Activated naive CD8-positive, alpha-beta T cell treated with anti-CD3 and anti-CD28 coated beads, Interleukin-2, amount 10 ng/mL, durations not matched to agents 7 days and 5 days (primary cell): ENCODE measurements around the gene SMIM1. TPM values are rescaled to one million over a fixed set of nuclear protein-coding genes. Genes with fewer than 3 reads are reported as not detected.

Source experiments
- ATAC-seq: fragments of 150-1000 bp; cut with Tn5 transposase; one replicate; pipeline ENCODE4 v1.10.0; 2021; ENCODE audit warnings: low read depth, moderate library complexity
- POLR2A ChIA-PET: fragments of 350-600 bp; sonication (Branson Sonifier 250); formaldehyde crosslinking; loops from one replicate; lab custom pipeline; 2021; ENCODE audit warnings: antibody characterized with exemption; lab: Charles Lee
- DNase-seq: peaks from one replicate; pipeline ENCODE4 v3.0.0; 2021
- H3K27ac Mint-ChIP-seq: one replicate; pipeline ENCODE4 v1.8.0; 2022; ENCODE audit warnings: mild to moderate bottlenecking, mixed read lengths
- H3K27me3 Mint-ChIP-seq: one replicate; pipeline ENCODE4 v1.8.0; 2022; ENCODE audit warnings: mild to moderate bottlenecking, moderate library complexity, mixed read lengths
- H3K36me3 Mint-ChIP-seq: one replicate; pipeline ENCODE4 v1.8.0; 2021; ENCODE audit warnings: mild to moderate bottlenecking, mixed read lengths
- H3K4me1 Mint-ChIP-seq: one replicate; pipeline ENCODE4 v1.8.0; 2021; ENCODE audit warnings: mixed read lengths
- H3K4me3 Mint-ChIP-seq: one replicate; pipeline ENCODE4 v1.8.0; 2022; ENCODE audit warnings: mild to moderate bottlenecking, moderate library complexity, mixed read lengths
- H3K9me3 Mint-ChIP-seq: one replicate; pipeline ENCODE4 v1.8.0; 2021; ENCODE audit warnings: mixed read lengths
- total RNA-seq, 2 experiments: library from RNA; stranded (reverse); gene quantifications; one replicate each; pipeline ENCODE4 v1.2.3, GENCODE V29; 2021

Gene SMIM1
- total RNA-seq, 2 experiments from 2014 or later = 0.94 to 2.1 TPM

DNA sequence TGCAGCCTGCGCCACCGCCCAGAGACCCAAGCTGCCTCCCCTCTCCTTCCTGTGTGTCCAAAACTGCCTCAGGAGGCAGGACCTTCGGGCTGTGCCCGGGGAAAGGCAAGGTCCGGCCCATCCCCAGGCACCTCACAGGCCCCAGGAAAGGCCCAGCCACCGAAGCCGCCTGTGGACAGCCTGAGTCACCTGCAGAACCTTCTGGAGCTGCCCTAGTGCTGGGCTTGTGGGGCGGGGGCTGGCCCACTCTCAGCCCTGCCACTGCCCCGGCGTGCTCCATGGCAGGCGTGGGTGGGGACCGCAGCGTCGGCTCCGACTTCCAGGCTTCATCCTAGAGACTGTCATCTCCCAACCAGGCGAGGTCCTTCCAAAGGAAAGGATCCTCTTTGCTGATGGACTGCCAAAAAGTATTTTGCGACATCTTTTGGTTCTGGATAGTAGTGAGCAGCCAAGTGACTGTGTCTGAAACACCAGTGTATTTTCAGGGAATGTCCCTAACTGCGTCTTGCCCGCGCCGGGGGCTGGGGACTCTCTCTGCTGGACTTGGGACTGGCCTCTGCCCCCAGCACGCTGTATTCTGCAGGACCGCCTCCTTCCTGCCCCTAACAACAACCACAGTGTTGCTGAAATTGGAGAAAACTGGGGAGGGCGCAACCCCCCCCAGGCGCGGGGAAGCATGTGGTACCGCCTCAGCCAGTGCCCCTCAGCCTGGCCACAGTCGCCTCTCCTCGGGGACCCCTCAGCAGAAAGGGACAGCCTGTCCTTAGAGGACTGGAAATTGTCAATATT, 39.3 kb upstream of the SMIM1 start:
- DNase-seq (no peak), ATAC-seq (no peak)
- H3K9me3 Mint-ChIP-seq = no peaks in the 10 kb centered on the region
- H3K36me3 Mint-ChIP-seq = no peaks in the 10 kb centered on the region
- H3K4me1 Mint-ChIP-seq = no peaks in the 10 kb centered on the region
- POLR2A ChIA-PET = interaction anchor here (0.6 to 0.7 kb wide), 2 partner anchors 11 to 32 kb away, joined by 3 to 4 read pairs; no protein-coding TSS in a partner anchor
- H3K27ac Mint-ChIP-seq = no peak overlapping the region
- H3K4me3 Mint-ChIP-seq = no peak overlapping the region
- H3K27me3 Mint-ChIP-seq = no peaks in the 10 kb centered on the region

DNA sequence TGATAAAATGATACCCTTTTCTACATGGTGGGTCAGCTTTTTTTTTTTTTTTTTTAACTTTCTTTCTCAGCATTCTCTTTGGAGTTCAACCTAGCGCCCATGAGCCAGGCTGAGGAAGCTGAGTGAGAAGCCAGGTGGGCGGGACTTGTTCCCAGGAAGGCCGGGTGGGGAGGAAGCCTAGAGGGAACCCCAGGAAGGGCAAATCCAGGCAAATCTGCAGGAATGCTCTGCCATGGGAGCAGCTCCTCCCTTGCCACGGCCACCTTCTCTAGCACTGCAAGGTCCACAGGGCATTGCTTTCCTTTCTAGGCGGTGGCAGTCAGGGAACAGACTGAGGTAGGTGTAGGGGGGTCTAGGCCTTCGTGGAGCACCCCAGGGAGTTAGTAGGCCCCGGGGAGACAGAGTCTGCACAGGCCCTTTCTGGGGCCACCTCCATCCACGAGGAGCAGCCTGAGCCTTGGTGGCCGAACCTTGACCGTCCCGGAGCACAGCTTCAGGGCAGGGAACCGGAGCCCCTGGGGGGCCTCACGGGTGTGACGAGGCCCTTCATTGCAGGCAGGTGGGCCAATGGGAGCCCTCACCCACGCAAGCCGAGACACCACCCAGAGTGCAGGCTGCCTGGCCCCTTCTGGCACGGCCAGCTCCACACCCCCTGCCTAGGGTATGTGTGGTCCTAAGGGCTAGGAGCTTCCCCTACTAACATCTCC, 38.5 kb upstream of the SMIM1 start:
- Mint-ChIP-seq H3K27ac (no peak overlapping the region), H3K36me3 (no peaks in the 10 kb centered on the region), H3K4me3 (no peak overlapping the region), H3K4me1 (no peaks in the 10 kb centered on the region), H3K9me3 (no peaks in the 10 kb centered on the region), H3K27me3 (no peaks in the 10 kb centered on the region)
- DNase-seq = no peak
- no peak for ATAC-seq
- POLR2A ChIA-PET = interaction anchor here (0.6 to 0.7 kb wide), 2 partner anchors 12 to 31 kb away, joined by 3 to 4 read pairs; no protein-coding TSS in a partner anchor

DNA sequence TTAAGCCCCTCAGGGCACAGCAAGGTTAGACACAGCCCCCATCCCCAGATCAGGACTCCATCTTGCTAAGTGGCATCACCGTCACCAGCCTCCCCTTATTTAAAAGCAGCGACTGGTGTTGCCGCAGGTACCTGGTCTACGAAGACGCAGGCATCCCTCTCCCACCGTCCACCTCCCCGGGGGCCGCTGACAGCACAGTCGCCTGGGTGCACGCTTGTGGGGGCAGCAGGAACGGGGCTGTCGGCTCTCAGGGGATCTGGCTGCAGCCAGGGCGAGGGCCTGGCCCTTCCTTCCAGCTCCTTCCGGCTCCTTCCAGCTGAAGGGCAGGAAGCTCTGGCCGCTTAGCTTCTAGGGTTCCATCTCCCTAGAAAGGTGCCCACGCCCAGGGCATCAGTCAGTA, 37.9 kb upstream of the SMIM1 start:
- POLR2A ChIA-PET = no interaction called here
- no peak overlapping the region for H3K27ac Mint-ChIP-seq
- H3K4me1 Mint-ChIP-seq = no peaks in the 10 kb centered on the region
- no peak overlapping the region for H3K4me3 Mint-ChIP-seq
- ATAC-seq (no peak), DNase-seq (no peak)
- no peaks in the 10 kb centered on the region for H3K27me3 Mint-ChIP-seq
- no peaks in the 10 kb centered on the region for H3K36me3 Mint-ChIP-seq
- H3K9me3 Mint-ChIP-seq = no peaks in the 10 kb centered on the region

DNA sequence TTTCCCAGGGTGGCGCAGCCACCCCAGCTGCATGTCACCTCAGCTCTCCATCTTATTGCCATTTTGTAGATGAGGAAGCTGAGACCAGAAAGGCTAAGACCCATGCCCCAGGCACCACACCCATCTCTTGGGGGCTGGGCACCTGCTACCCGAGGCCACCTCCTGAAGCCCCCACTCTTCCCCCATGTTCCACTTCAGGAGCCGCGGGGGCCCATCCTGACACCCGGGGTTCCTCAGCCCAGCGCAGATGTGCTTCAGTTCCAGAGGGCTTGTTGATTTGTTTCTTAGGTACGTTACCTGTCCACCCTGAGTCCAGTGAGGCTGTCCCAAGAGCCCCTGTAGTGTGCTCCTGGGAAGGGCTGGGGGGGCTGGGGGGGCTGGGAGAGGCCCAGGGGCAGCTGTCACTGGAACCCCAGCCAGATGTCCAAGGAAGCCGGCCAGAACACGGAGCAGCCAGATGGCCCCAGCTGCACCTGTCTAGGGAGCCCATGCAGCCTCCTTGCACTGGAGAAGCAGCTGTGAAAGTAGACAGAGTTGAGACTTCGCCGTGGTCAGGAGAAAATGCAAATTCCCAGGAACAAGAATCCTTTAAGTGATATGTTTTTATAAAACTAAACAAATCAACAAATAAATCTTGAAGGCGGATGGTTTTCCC, 37.4 kb upstream of the SMIM1 start:
- Mint-ChIP-seq H3K4me1 (no peaks in the 10 kb centered on the region), H3K27ac (no peak overlapping the region), H3K9me3 (no peaks in the 10 kb centered on the region), H3K27me3 (no peaks in the 10 kb centered on the region), H3K4me3 (no peak overlapping the region), H3K36me3 (no peaks in the 10 kb centered on the region)
- ATAC-seq (no peak), DNase-seq (no peak)
- POLR2A ChIA-PET = no interaction called here

DNA sequence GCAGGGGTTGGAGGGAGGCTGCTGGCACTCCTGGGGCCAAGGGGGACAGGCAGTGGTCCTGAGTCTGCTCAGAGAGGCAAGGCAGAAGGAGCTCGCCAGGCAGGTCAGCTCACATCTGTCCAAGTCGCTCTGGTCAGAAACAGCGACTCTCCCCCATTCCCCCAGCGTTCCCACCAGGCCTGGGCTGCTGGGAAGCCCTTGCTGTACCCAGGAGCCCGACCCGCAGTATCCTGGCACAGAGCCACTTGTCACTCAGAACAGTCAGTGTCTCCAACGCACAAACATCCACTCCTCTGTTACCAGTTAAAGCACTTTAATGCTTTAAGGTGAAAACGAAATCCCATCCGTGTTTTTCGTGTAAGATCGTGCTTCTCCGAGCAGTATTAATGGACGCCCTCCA, 36.9 kb upstream of the SMIM1 start:
- POLR2A ChIA-PET = no interaction called here
- no peak for ATAC-seq
- no peak for DNase-seq
- H3K4me3 Mint-ChIP-seq = no peak overlapping the region
- H3K27me3 Mint-ChIP-seq = no peaks in the 10 kb centered on the region
- no peaks in the 10 kb centered on the region for H3K9me3 Mint-ChIP-seq
- no peak overlapping the region for H3K27ac Mint-ChIP-seq
- H3K4me1 Mint-ChIP-seq = no peaks in the 10 kb centered on the region
- no peaks in the 10 kb centered on the region for H3K36me3 Mint-ChIP-seq

DNA sequence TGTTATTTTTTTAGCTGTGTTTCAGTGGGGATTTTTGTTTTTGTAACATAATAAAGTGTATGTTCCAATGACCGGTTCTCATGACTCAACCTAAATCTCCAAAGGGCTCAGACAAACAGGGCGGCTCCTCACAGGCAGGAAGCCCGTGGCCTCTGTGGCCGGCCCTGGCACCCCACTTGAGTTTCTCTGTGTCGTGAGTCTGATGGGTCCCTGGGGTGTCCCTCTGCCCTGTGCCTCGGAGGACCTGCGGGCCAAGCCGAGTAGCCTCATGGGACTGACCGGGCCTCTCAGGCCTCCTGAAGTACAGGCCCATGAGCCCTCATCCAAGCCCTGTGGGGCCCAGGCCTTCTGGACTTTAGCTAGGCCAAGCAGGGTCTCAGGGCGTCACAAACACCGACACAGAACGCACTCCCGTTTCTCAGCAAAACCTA, 36.4 kb upstream of the SMIM1 start:
- ATAC-seq (no peak), DNase-seq (no peak)
- Mint-ChIP-seq H3K36me3 (no peaks in the 10 kb centered on the region), H3K9me3 (no peaks in the 10 kb centered on the region), H3K27ac (no peak overlapping the region), H3K4me3 (no peak overlapping the region), H3K27me3 (no peaks in the 10 kb centered on the region), H3K4me1 (no peaks in the 10 kb centered on the region)
- POLR2A ChIA-PET = no interaction called here

DNA sequence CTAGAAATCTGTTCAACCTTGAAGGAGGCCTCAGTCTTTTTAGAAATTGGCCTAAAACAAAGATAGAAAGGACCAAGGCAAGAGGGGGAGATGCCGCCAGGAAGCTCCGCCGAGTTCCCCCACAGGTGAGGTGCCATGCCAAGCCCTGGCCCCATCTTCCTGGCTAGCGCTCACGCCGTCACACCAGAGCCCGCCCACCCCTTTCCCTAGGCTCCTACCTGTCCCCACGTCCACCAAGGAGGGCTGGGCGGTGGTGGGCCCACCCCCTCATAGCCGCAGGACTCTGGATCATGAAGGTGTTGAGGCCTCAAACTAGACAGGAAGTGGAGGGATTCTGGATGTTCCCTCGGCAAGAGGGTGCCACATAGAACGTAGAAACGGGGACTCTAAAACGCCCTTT, 35.8 kb upstream of the SMIM1 start:
- Mint-ChIP-seq H3K9me3 (no peaks in the 10 kb centered on the region), H3K36me3 (no peaks in the 10 kb centered on the region)
- ATAC-seq = no peak

DNA sequence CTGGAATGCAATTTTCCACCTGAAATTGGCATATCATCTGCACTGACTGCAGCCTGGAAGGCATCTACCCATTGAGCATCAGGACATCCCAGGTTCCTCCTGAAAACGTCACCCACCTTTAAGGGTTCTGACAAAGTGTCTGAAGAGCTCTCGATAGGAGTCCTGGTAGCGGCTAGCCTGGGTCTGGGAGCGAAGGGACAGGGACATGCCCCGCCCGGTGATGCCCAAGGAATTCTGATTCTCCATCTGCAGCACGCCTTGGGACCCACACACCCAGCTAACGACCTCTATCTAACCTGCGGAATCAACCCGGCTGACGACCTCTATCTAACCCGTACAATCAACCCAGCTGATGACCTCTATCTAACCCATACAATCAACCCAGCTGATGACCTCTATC, 33.6 kb upstream of the SMIM1 start:
- ATAC-seq = no peak
- POLR2A ChIA-PET = no interaction called here
- Mint-ChIP-seq H3K27me3 (no peaks in the 10 kb centered on the region), H3K9me3 (no peaks in the 10 kb centered on the region), H3K4me1 (no peaks in the 10 kb centered on the region), H3K36me3 (no peaks in the 10 kb centered on the region), H3K27ac (no peak overlapping the region), H3K4me3 (no peak overlapping the region)
- no peak for DNase-seq

More for the DNA sequence above, 35.8 kb upstream of the SMIM1 start:
- Mint-ChIP-seq H3K4me1 (no peaks in the 10 kb centered on the region), H3K4me3 (no peak overlapping the region), H3K27me3 (no peaks in the 10 kb centered on the region), H3K27ac (no peak overlapping the region)
- DNase-seq = no peak
- POLR2A ChIA-PET = no interaction called here

DNA sequence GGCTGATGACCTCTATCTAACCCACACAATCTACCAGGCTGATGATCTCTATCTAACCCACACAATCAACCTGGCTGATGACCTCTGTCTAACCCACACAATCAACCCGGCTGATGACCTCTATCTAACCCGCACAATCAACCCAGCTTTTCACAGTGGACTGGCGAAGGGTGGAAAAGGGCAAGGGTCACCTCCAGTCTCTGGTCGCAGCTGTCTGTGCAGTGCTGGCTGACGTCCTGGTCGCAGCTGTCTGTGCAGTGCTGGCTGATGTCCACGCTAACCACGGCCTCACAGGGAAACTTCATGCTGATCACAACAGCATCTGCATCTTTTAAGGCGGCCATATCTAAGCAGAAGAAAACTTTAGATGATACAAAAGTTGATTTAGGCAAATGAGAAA, 32.5 kb upstream of the SMIM1 start:
- Mint-ChIP-seq H3K27me3 (no peaks in the 10 kb centered on the region), H3K4me1 (peaks cover 1% of the 10 kb centered on the region), H3K4me3 (no peak overlapping the region), H3K27ac (no peak overlapping the region), H3K9me3 (no peaks in the 10 kb centered on the region), H3K36me3 (no peaks in the 10 kb centered on the region)
- POLR2A ChIA-PET = no interaction called here
- DNase-seq (no peak), ATAC-seq (no peak)

DNA sequence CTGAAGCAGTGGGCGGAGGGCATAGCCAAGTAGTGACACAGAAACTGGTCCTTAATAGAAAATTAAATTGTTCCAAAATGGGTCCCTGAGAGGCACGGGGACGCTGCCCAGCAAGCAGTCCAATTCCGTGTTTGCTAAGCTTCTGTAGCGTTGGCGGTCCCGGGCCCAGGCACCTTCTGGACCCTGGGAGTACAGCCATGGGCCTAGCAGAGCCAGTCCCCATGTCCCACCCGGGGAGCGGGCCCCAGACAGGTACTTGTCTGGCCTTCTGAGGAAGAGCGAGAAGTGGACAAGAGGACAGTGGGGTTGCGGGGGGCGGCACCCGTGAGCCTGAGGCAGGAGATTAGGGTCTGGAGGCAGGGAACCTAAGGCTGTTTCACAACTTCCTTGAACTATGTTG, 31.8 kb upstream of the SMIM1 start:
- no peak for DNase-seq
- Mint-ChIP-seq H3K27ac (no peak overlapping the region), H3K27me3 (no peaks in the 10 kb centered on the region)

DNA sequence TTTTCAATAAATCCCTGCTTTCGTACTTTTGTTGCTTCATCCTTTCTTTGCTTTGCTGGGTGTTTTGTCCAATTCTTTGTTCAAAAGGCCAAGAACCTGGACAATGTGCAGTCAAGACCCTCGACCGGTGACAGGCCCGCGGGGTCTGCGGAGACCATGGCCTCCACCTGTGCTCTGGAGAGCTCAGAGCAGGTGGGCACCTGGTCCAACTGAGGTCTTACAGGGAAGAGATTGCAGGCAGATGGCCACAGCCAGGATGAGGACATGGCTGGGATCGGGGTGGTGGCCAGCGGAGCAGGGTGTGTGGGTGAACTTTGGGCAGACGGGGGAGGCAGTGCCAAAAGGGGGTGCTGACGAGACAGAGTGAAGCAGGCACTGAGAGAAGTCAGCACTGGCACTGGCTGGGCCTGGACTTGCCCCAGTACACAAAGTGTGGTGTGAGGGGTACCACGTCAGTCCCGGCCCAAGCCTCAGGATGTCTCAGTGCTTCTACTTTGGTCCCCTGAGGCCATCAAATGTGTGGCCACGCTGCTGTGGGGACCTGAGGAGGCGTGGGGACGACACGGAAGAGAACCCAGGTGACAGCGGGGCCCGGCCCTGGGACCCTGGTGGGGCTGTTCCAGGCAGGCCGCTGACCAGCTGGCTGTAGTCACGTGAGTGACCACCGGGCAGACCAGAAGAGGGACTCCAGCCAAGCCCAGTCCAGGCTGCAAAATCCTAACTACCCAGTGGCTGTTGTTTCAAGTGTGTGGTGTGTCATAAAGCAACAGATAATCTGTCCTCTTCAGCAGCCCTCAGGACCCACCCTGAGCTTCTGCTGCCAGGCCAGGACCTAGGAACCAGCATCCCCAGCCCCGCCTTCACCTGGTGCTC, 30.7 kb upstream of the SMIM1 start:
- H3K27ac Mint-ChIP-seq = no peak overlapping the region

More for the DNA sequence above, 31.8 kb upstream of the SMIM1 start:
- peaks cover 6% of the 10 kb centered on the region for H3K4me1 Mint-ChIP-seq
- H3K4me3 Mint-ChIP-seq = no peak overlapping the region
- POLR2A ChIA-PET = no interaction called here
- ATAC-seq = no peak
- no peaks in the 10 kb centered on the region for H3K9me3 Mint-ChIP-seq
- H3K36me3 Mint-ChIP-seq = no peaks in the 10 kb centered on the region

DNA sequence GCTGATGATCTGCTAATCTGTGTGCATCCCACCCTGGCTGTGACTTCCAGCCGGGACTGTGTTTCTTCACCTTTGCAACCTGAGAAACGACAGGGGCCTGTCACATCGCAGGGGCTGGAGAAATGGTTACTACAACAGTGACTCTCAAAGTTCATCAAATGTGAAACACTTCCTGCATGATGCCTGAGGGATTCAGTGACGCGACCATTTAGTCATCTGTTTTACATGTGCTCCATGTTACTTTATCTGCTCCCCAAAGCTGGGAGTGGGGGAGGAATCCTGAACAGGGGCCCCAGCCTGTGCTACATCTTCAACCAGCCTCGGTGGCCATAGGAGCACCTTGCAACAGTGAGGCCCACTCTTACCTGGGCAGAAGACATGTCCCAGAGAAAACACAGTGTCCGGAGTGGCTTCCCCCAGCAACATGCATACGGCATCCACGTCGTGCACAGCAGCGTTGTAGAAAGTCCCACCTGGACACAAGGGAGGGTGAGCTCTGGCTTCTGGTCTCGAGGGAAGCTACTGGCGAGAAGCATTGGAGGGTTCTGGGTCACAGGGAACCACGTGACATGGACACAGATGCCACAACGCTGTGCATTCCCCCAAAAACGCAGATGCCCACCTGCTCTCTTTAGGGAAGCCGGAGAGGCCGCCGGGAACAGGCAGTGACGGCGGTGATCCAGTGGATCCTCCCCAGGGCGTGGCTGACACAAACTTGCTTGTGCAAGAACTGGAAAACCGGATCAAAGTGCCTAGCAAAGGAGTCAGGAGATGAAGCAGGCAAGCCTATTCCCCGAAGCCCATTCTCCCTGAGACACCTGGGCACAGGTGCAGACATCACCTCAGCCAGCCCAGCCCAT, 29.9 kb upstream of the SMIM1 start:
- POLR2A ChIA-PET = no interaction called here
- Mint-ChIP-seq H3K27me3 (no peaks in the 10 kb centered on the region), H3K27ac (no peak overlapping the region), H3K4me3 (no peak overlapping the region), H3K4me1 (peaks cover 11% of the 10 kb centered on the region), H3K36me3 (no peaks in the 10 kb centered on the region), H3K9me3 (no peaks in the 10 kb centered on the region)
- ATAC-seq = no peak
- no peak for DNase-seq

More for the DNA sequence above, 30.7 kb upstream of the SMIM1 start:
- no peaks in the 10 kb centered on the region for H3K9me3 Mint-ChIP-seq
- H3K4me1 Mint-ChIP-seq = peaks cover 10% of the 10 kb centered on the region
- H3K4me3 Mint-ChIP-seq = no peak overlapping the region
- ATAC-seq (no peak), DNase-seq (no peak)
- H3K36me3 Mint-ChIP-seq = no peaks in the 10 kb centered on the region
- POLR2A ChIA-PET = no interaction called here
- H3K27me3 Mint-ChIP-seq = no peaks in the 10 kb centered on the region
